ENCODE results near the gene MRTFA. TPM values are rescaled to one million over a fixed set of nuclear protein-coding genes. Genes with fewer than 3 reads are reported as not detected.

The MRTFA gene
- total RNA-seq, 4 donors from 2014 or later, result 45.5 to 90.2 (median 78.3) TPM

- H3K36me3 ChIP-seq, result no peaks in the 10 kb centered on the region
- H3K9me3 ChIP-seq, result no peaks in the 10 kb centered on the region
- H3K4me1 ChIP-seq, result peaks cover 0 to 41% (median 4%) of the 10 kb centered on the region in 3 donors
- no peak overlapping the region for H3K27ac ChIP-seq
- no peaks in the 10 kb centered on the region for H3K27me3 ChIP-seq
- no peak for ATAC-seq
- 82 to 84% methylated on average over 4 to 5 of the region's 5 CpGs for WGBS, 2 donors (ENCODE audit: low coverage in 1 of 2)
- H3K4me3 ChIP-seq, result no peak overlapping the region
- TF ChIP-seq EP300 (IDR thresholded peaks at IDR 0.05) (no peak), POLR2A (IDR thresholded peaks at IDR 0.05) (no peak), CTCF (IDR thresholded peaks at IDR 0.05) (no peak), POLR2AphosphoS5 (IDR thresholded peaks at IDR 0.05) (no peak)
Observed at GRCh38 chr22:40480996-40481395, 155.5 kb downstream of the MRTFA start.

- TF ChIP-seq EP300 (IDR thresholded peaks at IDR 0.05) (no peak), CTCF (IDR thresholded peaks at IDR 0.05) (no peak), POLR2A (IDR thresholded peaks at IDR 0.05) (no peak), POLR2AphosphoS5 (IDR thresholded peaks at IDR 0.05) (no peak)
- H3K36me3 ChIP-seq, result no peaks in the 10 kb centered on the region
- no peaks in the 10 kb centered on the region for H3K9me3 ChIP-seq
- no peaks in the 10 kb centered on the region for H3K27me3 ChIP-seq
- peaks cover 0 to 31% (median 0%) of the 10 kb centered on the region in 3 donors for H3K4me1 ChIP-seq
- no peak for ATAC-seq
- WGBS, 2 donors (ENCODE audit: low coverage in 1 of 2), result 65 to 100% methylated on average over 2 of the region's 2 CpGs
- H3K27ac ChIP-seq, result no peak overlapping the region
- H3K4me3 ChIP-seq, result no peak overlapping the region
Observed at GRCh38 chr22:40479887-40480538, 156.5 kb downstream of the MRTFA start.

- Histone ChIP-seq H3K27me3 (no peaks in the 10 kb centered on the region), H3K36me3 (no peaks in the 10 kb centered on the region), H3K9me3 (no peaks in the 10 kb centered on the region), H3K27ac (no peak overlapping the region), H3K4me1 (peaks cover 0 to 31% (median 0%) of the 10 kb centered on the region in 3 donors), H3K4me3 (no peak overlapping the region)
- 86 to 98% methylated on average over 5 to 6 of the region's 6 CpGs for WGBS, 2 donors (ENCODE audit: low coverage in 1 of 2)
- no peak for ATAC-seq
- no peak for TF ChIP-seq POLR2A (IDR thresholded peaks at IDR 0.05)
- TF ChIP-seq POLR2AphosphoS5 (IDR thresholded peaks at IDR 0.05), result no peak
- TF ChIP-seq CTCF (IDR thresholded peaks at IDR 0.05), result no peak
- TF ChIP-seq EP300 (IDR thresholded peaks at IDR 0.05), result no peak
Observed at GRCh38 chr22:40479126-40479800, 157.3 kb downstream of the MRTFA start.

- H3K36me3 ChIP-seq, result no peaks in the 10 kb centered on the region
- H3K4me3 ChIP-seq, result no peak overlapping the region
- no peak for ATAC-seq
- no peaks in the 10 kb centered on the region for H3K9me3 ChIP-seq
- 65 to 78% methylated on average over 9 to 11 of the region's 11 CpGs for WGBS, 2 donors (ENCODE audit: low coverage in 1 of 2)
- TF ChIP-seq EP300 (IDR thresholded peaks at IDR 0.05), result no peak
- no peak for TF ChIP-seq CTCF (IDR thresholded peaks at IDR 0.05)
- no peak for TF ChIP-seq POLR2A (IDR thresholded peaks at IDR 0.05)
- no peak for TF ChIP-seq POLR2AphosphoS5 (IDR thresholded peaks at IDR 0.05)
- H3K4me1 ChIP-seq, result peaks cover 0 to 31% (median 0%) of the 10 kb centered on the region in 3 donors
- H3K27me3 ChIP-seq, result no peaks in the 10 kb centered on the region
- H3K27ac ChIP-seq, result peak overlapping the region in 1 of 4 donors; percentile 29
Observed at GRCh38 chr22:40478338-40479125, 158.0 kb downstream of the MRTFA start.
